ENCODE measurements around the gene LARGE1.

Gene LARGE1

DNA sequence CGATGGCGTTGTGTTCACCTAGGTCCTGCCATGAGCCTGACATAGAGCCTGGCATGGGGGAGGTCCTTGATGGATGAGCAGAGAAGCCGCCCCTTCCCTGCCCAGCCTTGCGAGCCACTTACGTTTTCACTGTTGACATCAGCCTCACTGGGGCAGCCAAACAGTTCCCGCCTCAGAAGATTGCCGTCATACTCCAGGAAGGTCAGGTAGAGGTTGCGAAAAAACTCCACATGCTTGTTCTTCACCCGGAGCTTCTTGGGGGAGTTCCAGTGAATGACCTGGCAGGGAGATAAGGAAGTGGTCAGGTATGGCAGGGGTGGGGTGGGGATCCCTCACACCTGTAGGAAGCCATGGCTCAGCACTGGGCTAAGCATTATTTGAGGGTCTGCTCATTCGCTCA lies 582.8 kb downstream of the LARGE1 start:
- DNase-seq = no peak

- DNase-seq = no peak
Observed at GRCh38 chr22:33335611-33336279, 584.5 kb downstream of the LARGE1 start.

DNA sequence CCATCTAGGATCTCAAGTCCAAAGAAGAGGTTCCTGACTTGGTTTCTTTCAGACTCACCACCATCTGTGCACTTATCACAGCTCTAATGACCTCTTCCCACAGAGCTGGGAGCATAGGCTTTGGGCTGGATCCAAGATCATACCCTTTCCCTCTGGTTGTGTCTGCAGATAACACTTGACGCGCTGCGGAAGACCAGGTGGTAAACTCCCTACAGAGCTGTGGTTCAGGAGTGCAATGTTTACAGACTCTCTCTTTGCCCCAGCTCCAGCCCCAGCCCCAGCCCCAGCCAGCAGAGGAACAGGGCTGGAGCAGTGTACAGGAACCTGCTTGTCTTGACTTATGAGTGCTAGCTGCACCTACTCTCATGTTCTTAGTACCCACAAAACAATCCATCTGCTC lies 587.7 kb downstream of the LARGE1 start:
- no peak for DNase-seq

DNA sequence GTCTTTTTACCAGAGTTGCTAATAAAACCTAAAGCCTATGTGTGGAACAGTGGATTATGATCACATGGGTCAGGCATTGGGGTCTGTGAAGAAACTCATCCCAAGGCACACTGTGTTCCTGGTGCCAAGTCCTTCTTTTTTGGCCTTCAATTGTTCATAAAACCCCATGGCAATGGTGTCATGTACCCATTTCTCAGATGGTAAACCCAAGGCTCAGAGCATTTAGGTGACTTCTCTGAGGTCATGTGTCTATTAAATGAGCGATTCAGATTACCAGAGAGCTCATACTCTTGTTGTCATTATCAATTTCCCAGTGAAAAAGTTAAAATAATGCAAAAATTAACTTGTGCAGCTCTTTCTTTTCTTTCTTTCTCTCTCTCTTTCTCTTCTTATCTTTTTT lies 589.3 kb downstream of the LARGE1 start:
- DNase-seq = no peak

DNA sequence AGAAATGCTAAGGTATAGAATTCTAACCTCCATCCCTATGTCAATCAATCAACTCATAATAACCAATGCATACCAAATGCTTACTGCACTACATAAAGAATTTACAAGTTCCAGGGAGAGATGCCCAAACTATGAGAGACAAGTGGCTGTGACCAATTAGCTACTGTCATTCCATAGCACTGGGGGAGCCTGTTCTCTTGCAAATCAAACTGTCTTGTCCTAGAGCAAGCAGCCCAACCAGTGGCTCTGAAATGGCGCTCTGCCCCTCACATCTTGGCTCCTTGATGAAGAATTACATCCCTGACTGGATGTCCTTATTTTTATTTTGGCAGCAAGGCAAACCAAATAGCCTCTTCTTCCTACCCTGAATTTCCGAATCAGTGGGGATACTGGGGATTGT lies 589.7 kb downstream of the LARGE1 start:
- DNase-seq = no peak

GRCh38 chr22:33329398-33329797 lies 590.9 kb downstream of the LARGE1 start:
- DNase-seq = no peak

DNA sequence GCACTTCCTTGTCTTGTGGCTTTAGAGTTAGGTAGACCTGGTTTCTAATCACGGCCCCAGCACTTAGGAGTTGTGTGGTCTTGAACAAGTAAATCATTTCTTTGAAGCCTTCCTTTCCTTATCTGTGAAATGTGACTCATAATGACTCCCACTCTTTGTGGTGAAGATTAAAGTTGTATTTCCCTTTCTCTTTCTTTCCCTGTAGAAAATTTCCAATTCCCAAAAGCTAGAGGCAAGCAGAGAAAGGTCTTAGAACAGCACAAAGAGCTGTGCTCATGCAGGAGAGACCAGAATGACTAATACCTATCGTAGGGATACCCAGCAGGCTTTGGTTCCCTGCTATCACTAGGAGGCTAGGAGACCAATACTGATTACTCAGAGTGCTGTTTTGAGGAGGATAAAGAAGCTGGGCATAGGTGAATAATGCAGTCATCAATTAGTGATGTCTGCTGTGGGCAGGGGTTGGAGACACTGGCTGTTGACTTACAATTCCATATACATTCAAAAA lies 591.4 kb downstream of the LARGE1 start:
- DNase-seq = no peak

GRCh38 chr22:33327348-33327860 lies 592.9 kb downstream of the LARGE1 start:
- DNase-seq = no peak

DNA sequence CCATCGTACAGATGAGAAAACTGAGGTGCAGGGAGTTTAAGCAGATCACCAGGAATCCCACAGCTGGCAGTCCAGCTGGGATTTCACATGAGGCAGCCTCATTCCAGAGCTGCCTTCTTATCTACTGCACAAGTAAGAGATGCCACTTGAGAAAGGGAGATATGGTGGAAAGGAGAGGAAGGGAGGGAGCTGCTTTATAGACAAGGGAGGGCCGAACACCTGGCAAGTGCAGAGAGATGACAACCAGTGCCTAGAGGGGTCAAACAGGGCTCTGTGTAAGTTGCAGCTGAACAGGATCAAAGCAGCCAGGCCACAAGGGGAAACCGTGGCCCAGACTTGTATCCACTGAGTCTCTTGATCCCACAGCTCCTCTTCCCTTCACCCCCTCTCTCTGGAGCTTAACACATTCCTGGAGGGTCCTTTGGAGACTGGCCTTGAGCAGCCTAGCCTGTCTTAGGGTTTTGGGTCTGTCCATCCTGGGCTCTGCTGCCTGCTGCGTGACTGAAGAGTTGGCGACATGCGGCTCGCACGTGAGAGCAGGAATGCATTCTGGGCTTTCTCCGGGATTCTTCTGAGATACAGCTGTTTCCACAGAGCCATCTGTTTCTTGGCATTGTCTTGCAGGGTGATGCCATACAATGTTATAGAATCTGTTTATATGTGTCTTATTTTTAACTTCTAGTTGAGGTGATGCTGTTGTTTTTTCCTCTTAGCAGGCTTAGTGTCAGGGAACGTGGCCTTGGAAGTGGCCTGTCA lies 593.6 kb downstream of the LARGE1 start:
- no peak for DNase-seq

DNA sequence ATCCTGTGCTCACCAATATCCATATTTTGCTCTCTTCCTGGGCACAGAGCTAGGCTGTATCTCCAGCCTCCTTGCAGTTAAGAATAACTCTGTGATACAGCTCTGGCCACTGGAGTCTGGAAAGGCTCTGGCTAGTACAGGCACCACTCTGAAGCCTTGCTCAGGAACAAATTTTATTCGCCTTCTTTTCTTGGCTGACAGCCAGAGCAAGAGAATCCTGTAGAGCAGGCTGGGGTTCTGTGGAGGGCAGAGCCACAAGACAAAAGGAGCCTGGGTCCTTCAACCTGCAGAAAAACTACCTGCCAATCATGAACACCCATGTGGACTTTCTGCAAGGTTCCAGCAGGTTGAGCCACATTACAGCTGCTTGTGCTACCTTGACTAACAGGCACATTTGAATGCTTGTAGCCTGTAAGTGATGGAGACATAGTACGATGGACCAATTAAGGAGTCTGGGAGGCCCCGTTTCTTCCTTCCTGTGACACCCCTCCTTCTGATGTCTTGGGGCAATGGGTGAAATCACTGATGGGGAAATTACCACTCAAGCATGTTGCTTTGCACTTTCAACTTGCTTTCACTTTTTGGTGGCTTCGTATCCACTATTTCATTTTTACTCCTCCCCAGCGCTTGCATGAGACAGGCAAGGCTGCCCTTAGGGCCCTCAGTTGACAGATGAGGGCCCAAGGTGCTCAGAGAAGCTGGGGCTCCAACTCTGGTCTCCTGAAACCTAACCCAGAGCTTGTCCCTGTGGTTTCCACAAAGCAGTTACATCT lies 594.9 kb downstream of the LARGE1 start:
- no peak for DNase-seq

GRCh38 chr22:33324228-33324627 lies 596.0 kb downstream of the LARGE1 start:
- no peak for DNase-seq

DNA sequence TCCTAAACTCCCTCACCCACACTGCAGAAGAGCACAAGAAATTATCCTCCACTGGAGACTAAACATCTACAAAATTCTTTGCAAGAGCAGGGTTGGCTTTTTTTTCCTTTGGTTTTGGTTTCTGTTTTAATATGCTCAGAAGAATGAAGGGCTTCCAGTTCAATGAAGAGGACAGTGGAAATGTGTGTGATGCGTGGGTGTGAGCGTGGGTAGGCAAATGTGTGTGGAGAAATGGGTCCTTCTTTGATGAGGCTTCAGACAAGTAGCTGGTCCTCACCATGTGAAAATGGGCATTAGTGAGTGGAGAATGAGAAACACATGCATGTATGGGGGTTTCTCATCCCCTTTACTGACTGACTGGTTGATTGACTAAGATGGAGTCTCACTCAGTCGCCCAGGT lies 598.8 kb downstream of the LARGE1 start:
- no peak for DNase-seq

DNA sequence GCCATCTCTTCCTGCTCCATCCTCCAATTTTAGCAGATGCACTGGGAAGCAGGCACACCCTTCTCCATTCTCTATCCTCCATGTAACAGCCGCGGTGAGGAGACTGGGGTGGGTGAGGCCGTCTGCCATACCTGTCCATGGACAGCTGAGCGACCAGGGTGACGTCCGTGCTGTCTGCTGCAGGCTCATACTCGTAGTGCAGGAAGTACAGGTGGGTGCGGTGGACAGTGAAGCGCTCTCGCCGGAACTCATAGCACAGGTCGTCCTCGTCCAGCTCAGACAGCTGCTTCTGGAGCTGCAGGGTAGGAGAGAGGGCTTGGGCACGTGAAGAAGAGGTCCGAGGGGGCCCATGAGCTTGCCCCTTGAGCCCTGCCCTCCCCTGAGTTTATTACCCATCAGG lies 604.3 kb downstream of the LARGE1 start:
- DNase-seq = no peak

- DNase-seq = no peak
Observed at GRCh38 chr22:33315117-33315516, 605.2 kb downstream of the LARGE1 start.

- no peak for DNase-seq
Observed at GRCh38 chr22:33314316-33314715, 606.0 kb downstream of the LARGE1 start.

DNA sequence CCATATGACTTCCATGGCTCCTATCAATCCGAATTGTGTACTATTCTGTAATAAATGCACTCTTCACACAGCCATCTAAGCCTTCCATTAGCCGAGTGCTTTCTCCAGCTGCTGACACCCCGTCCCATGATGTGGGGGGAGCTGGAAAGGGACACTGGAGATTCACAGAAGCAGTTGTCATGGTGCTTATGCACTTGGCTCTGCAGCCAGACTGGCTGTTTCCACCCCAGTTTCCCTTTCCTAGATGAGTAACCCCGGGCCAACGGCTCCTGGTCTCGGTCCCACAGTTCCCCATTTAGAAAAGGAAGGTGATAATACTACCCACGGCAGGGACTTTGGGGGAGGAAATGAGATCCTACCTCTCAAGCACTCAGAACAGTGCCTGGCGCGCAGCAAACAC lies 617.2 kb downstream of the LARGE1 start:
- DNase-seq = no peak

DNA sequence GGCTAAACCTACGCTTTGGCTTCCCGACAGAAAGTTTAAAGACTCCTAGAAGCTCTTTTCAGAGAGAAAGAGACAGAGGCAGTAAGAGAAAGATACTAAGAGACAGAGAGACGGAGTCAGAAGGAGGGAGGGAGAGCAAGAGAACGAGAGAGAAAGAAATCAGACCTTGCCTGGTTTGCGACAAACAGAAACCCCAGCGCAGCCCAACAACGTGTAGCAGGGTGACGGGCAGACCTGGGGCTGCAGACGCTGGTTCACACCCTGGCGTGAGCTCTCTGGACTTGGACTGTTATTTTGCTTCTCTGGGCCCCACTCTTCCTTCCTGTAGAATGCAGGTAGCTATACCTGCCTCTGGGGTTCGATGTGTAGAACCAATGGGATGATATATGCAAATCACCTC lies 617.7 kb downstream of the LARGE1 start:
- DNase-seq = no peak

DNA sequence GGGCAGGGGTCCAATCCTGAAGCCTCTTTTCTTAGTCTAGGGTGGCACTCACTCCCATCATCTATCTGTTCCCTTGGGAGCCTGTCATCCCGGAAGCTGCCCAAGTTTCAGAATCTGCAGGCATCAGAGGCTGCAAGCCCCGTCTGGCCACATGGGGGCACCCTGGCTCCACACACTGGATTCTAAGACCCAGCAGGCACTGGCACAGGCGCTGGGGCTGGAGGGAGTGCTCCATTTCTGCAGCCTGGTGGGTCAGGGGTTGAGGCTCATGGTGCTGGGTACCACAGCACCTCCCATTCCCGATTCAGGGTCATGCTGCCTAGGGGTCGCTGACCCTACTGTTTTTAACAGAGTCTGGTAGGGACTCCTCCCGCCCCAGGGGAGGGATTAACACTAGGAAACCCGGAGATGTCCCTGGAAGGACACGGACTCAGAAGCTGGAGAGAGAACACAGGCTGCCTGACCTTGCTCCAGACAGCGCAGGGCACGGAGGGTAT lies 618.2 kb downstream of the LARGE1 start:
- no peak for DNase-seq

- no peak for DNase-seq
Observed at GRCh38 chr22:33300165-33300564, 620.1 kb downstream of the LARGE1 start.

DNA sequence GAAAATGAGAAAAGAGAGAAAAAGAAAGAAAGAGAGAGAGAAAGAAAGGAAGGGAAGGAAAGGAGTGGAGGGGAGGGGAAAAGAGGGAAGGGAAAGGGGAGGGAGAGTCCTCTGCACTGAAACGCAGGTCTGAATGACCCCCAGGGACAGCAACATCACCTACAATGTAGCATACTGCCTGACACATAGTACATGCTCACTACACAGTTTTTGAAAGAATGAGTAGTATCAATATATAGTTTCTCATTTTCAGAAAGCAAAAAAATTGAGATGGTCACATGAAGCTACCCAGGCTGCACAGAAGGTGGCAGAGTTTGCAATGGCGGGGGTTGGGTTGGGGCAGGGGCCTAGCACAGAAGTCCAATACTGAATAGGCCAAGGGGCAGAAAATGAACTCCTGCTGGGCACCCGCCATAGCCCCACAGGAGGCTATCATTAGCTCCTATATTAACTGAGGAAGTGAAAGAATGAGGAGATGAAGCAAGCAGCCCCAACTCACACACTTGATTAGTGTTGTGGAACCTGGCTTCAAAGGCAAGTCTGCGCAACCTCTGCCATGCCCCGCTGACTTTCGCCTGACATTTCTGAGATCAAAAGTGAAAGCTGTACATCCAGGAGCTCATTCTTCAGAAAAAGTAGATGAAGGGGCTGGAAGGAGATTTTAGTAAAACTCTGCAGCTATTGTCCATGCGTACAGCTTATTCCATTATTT lies 620.9 kb downstream of the LARGE1 start:
- no peak for DNase-seq

GRCh38 chr22:33296941-33297340 lies 623.3 kb downstream of the LARGE1 start:
- DNase-seq = no peak

- DNase-seq = no peak
Observed at GRCh38 chr22:33288078-33288477, 632.2 kb downstream of the LARGE1 start.

DNA sequence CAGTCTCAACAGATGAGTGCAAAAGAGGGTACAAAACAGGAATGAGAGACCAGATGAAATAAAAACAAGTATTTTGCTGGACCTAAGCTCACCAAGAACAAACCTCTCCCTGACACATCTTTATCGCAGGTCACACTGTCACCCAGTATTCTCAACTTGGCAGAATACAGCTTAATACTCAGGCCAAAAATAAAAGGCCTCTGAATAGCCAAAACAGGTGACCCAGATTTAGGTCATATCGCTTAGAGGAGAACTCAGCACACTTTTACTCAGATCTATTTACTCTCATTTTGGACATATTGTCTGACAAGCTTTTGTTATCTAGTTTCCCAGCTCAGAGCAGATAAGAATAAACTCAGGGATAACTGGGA lies 645.2 kb downstream of the LARGE1 start:
- DNase-seq = no peak

Measured in NCI-H2107 (cell line).